ENCODE data around the gene SULF2.

Gene SULF2

GRCh38 chr20:47708953-47709833 is 76.1 kb downstream of the SULF2 start:
- H3K36me3 ChIP-seq: no peaks in the 10 kb centered on the region
- H3K4me3 ChIP-seq (ENCODE audit: low read depth, low read length): no peak overlapping the region
- H3K27me3 ChIP-seq (ENCODE audit: insufficient read depth, low read depth, severe bottlenecking): no peaks in the 10 kb centered on the region
- no peaks in the 10 kb centered on the region for H3K9me3 ChIP-seq (ENCODE audit: severe bottlenecking)
- H3K27ac ChIP-seq: no peak overlapping the region
- TF ChIP-seq, protein P1, sequence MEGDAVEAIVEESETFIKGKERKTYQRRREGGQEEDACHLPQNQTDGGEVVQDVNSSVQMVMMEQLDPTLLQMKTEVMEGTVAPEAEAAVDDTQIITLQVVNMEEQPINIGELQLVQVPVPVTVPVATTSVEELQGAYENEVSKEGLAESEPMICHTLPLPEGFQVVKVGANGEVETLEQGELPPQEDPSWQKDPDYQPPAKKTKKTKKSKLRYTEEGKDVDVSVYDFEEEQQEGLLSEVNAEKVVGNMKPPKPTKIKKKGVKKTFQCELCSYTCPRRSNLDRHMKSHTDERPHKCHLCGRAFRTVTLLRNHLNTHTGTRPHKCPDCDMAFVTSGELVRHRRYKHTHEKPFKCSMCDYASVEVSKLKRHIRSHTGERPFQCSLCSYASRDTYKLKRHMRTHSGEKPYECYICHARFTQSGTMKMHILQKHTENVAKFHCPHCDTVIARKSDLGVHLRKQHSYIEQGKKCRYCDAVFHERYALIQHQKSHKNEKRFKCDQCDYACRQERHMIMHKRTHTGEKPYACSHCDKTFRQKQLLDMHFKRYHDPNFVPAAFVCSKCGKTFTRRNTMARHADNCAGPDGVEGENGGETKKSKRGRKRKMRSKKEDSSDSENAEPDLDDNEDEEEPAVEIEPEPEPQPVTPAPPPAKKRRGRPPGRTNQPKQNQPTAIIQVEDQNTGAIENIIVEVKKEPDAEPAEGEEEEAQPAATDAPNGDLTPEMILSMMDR (IDR thresholded peaks at IDR 0.05; ENCODE audit: low read depth, low read length): no peak
- peak; percentile 79 for DNase-seq

- Histone ChIP-seq H3K9me3 (ENCODE audit: severe bottlenecking) (no peaks in the 10 kb centered on the region), H3K36me3 (no peaks in the 10 kb centered on the region), H3K27ac (no peak overlapping the region), H3K27me3 (ENCODE audit: insufficient read depth, low read depth, severe bottlenecking) (no peaks in the 10 kb centered on the region), H3K4me3 (ENCODE audit: low read depth, low read length) (no peak overlapping the region)
- no peak for DNase-seq
- TF ChIP-seq, protein P1 (IDR thresholded peaks at IDR 0.05; ENCODE audit: low read depth, low read length): no peak
Observed at GRCh38 chr20:47708140-47708807, 77.0 kb downstream of the SULF2 start.

DNA sequence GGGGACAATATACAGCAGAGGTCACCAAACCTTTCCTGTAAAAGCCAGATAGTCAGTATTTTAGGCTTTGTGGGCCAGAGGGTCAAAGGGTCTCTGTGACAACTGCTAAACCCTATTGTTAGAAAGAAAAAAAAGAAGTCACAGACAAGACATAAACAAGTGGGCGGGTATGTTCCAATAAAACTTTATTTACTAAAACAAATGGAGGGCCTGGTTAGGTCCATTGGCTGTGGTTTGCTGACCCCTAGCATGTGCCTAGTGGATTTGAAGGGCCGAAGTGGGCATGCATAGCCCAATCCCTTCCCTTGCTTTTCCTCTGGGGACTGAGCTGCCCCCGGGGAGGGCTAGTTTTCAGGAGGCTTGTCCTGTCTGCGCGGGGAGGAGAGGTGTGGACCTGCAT is 78.9 kb downstream of the SULF2 start:
- no peak overlapping the region for H3K4me3 ChIP-seq (ENCODE audit: low read depth, low read length)
- TF ChIP-seq, protein P1 (IDR thresholded peaks at IDR 0.05; ENCODE audit: low read depth, low read length): no peak
- H3K27ac ChIP-seq: no peak overlapping the region
- H3K27me3 ChIP-seq (ENCODE audit: insufficient read depth, low read depth, severe bottlenecking): no peaks in the 10 kb centered on the region
- DNase-seq: no peak
- no peaks in the 10 kb centered on the region for H3K36me3 ChIP-seq
- no peaks in the 10 kb centered on the region for H3K9me3 ChIP-seq (ENCODE audit: severe bottlenecking)

DNA sequence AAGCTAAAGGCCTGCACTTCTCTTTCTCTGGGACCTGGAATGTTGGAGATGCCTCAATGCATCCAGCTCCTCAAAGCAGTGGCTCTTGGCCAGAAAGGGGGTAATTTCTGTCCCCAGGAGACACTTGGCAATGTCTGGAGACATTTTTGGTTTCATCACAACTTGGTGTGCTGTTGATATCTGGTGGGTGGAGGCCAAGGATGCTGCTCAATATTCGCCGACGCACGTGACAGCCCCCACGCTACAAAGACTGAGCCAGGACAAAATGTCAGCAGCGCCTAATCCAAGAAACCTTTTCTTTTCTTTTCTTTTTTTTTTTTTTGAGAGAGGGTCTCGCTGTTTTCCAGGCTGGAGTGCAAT is 79.8 kb downstream of the SULF2 start:
- Histone ChIP-seq H3K27ac (no peak overlapping the region), H3K4me3 (ENCODE audit: low read depth, low read length) (no peak overlapping the region), H3K27me3 (ENCODE audit: insufficient read depth, low read depth, severe bottlenecking) (no peaks in the 10 kb centered on the region), H3K36me3 (no peaks in the 10 kb centered on the region), H3K9me3 (ENCODE audit: severe bottlenecking) (no peaks in the 10 kb centered on the region)
- TF ChIP-seq, protein P1 (IDR thresholded peaks at IDR 0.05; ENCODE audit: low read depth, low read length): no peak
- no peak for DNase-seq

GRCh38 chr20:47704746-47705496 is 80.4 kb downstream of the SULF2 start:
- DNase-seq: no peak

More at GRCh38 chr20:47704746-47705496, 80.4 kb downstream of the SULF2 start:
- Histone ChIP-seq H3K27ac (no peak overlapping the region), H3K36me3 (no peaks in the 10 kb centered on the region), H3K27me3 (ENCODE audit: insufficient read depth, low read depth, severe bottlenecking) (no peaks in the 10 kb centered on the region), H3K4me3 (ENCODE audit: low read depth, low read length) (no peak overlapping the region), H3K9me3 (ENCODE audit: severe bottlenecking) (no peaks in the 10 kb centered on the region)
- TF ChIP-seq, protein P1 (IDR thresholded peaks at IDR 0.05; ENCODE audit: low read depth, low read length): no peak
